ENCODE results near the gene DYNLT4.
A peak's percentile ranks its signal among the peaks of the same experiment; 100 is the strongest.
"Not testable (repeated sequence)": the region's sequence is repeated elsewhere in the genome, so short reads cannot be mapped to it uniquely, and the experiment has no call there.

Gene DYNLT4

GRCh38 chr1:44819196-44819607 is 12.1 kb upstream of the DYNLT4 start:
- H3K4me3 ChIP-seq (ENCODE audit: insufficient read depth, low read length, poor library complexity, severe bottlenecking): peak overlapping the region; percentile 45
- H3F3A ChIP-seq (ENCODE audit: insufficient read depth): peaks cover 30% of the 10 kb centered on the region
- peak overlapping the region; percentile 90 for H3K4me2 ChIP-seq (ENCODE audit: low read depth, low read length, poor library complexity, severe bottlenecking)
- no peaks in the 10 kb centered on the region for H3K9me3 ChIP-seq (ENCODE audit: insufficient read depth, low read length)
- H3K79me2 ChIP-seq (ENCODE audit: insufficient read depth, low read length): no peaks in the 10 kb centered on the region
- H3K27me3 ChIP-seq (ENCODE audit: low read length): no peaks in the 10 kb centered on the region
- H3K27ac ChIP-seq (ENCODE audit: low read depth, low read length): peak overlapping the region; percentile 94
- H4K20me1 ChIP-seq (ENCODE audit: low read depth, low read length): no peaks in the 10 kb centered on the region
- peak overlapping the region; percentile 70 for H2AFZ ChIP-seq (ENCODE audit: low read depth, low read length, severe bottlenecking)
- H3K36me3 ChIP-seq (ENCODE audit: low read length): no peaks in the 10 kb centered on the region
- H3K9me2 ChIP-seq (replicated peaks; ENCODE audit: insufficient read depth, low read length): no peaks in the 10 kb centered on the region
- peak overlapping the region; percentile 61 for H3K9ac ChIP-seq (ENCODE audit: low read length)
- TF ChIP-seq EZH2phosphoT487 (conservative IDR thresholded peaks at IDR 0.05; ENCODE audit: low read length): no peak
- no peak for TF ChIP-seq CTCF (IDR thresholded peaks at IDR 0.05; ENCODE audit: insufficient read depth, low read length, poor library complexity, severe bottlenecking)

- Histone ChIP-seq H3K4me3 (ENCODE audit: insufficient read depth, low read length, poor library complexity, severe bottlenecking) (no peak overlapping the region), H3K27ac (ENCODE audit: low read depth, low read length) (no peak overlapping the region), H4K20me1 (ENCODE audit: low read depth, low read length) (no peaks in the 10 kb centered on the region), H2AFZ (ENCODE audit: low read depth, low read length, severe bottlenecking) (no peak overlapping the region), H3K9me2 (replicated peaks; ENCODE audit: insufficient read depth, low read length) (no peaks in the 10 kb centered on the region), H3K27me3 (ENCODE audit: low read length) (no peaks in the 10 kb centered on the region), H3K4me2 (ENCODE audit: low read depth, low read length, poor library complexity, severe bottlenecking) (no peak overlapping the region), H3K36me3 (ENCODE audit: low read length) (no peaks in the 10 kb centered on the region), H3K9me3 (ENCODE audit: insufficient read depth, low read length) (no peaks in the 10 kb centered on the region), H3K9ac (ENCODE audit: low read length) (no peak overlapping the region), H3F3A (ENCODE audit: insufficient read depth) (peaks cover 30% of the 10 kb centered on the region), H3K79me2 (ENCODE audit: insufficient read depth, low read length) (no peaks in the 10 kb centered on the region)
- TF ChIP-seq CTCF (IDR thresholded peaks at IDR 0.05; ENCODE audit: insufficient read depth, low read length, poor library complexity, severe bottlenecking) (no peak), EZH2phosphoT487 (conservative IDR thresholded peaks at IDR 0.05; ENCODE audit: low read length) (no peak)
Measured at GRCh38 chr1:44817771-44818495, 10.8 kb upstream of the DYNLT4 start.

GRCh38 chr1:44817307-44817706 is 10.2 kb upstream of the DYNLT4 start:
- H3K4me2 ChIP-seq (ENCODE audit: low read depth, low read length, poor library complexity, severe bottlenecking): no peak overlapping the region

GRCh38 chr1:44815926-44816325 is 8.8 kb upstream of the DYNLT4 start:
- H3K4me3 ChIP-seq (ENCODE audit: insufficient read depth, low read length, poor library complexity, severe bottlenecking); H3K9me2 ChIP-seq (replicated peaks; ENCODE audit: insufficient read depth, low read length); H3K4me2 ChIP-seq (ENCODE audit: low read depth, low read length, poor library complexity, severe bottlenecking); H3K9ac ChIP-seq (ENCODE audit: low read length); H4K20me1 ChIP-seq (ENCODE audit: low read depth, low read length); H3K79me2 ChIP-seq (ENCODE audit: insufficient read depth, low read length); H2AFZ ChIP-seq (ENCODE audit: low read depth, low read length, severe bottlenecking); H3K27ac ChIP-seq (ENCODE audit: low read depth, low read length); H3K9me3 ChIP-seq (ENCODE audit: insufficient read depth, low read length); H3K27me3 ChIP-seq (ENCODE audit: low read length); H3K36me3 ChIP-seq (ENCODE audit: low read length): not testable (repeated sequence)
- H3F3A ChIP-seq (ENCODE audit: insufficient read depth): peaks cover 31% of the 10 kb centered on the region

More at GRCh38 chr1:44817307-44817706, 10.2 kb upstream of the DYNLT4 start:
- no peaks in the 10 kb centered on the region for H4K20me1 ChIP-seq (ENCODE audit: low read depth, low read length)
- TF ChIP-seq EZH2phosphoT487 (conservative IDR thresholded peaks at IDR 0.05; ENCODE audit: low read length) (no peak), CTCF (IDR thresholded peaks at IDR 0.05; ENCODE audit: insufficient read depth, low read length, poor library complexity, severe bottlenecking) (no peak)
- H2AFZ ChIP-seq (ENCODE audit: low read depth, low read length, severe bottlenecking): no peak overlapping the region
- H3K9me3 ChIP-seq (ENCODE audit: insufficient read depth, low read length): no peaks in the 10 kb centered on the region
- no peak overlapping the region for H3K9ac ChIP-seq (ENCODE audit: low read length)
- H3K36me3 ChIP-seq (ENCODE audit: low read length): no peaks in the 10 kb centered on the region
- H3K79me2 ChIP-seq (ENCODE audit: insufficient read depth, low read length): no peaks in the 10 kb centered on the region
- no peaks in the 10 kb centered on the region for H3K9me2 ChIP-seq (replicated peaks; ENCODE audit: insufficient read depth, low read length)
- no peak overlapping the region for H3K27ac ChIP-seq (ENCODE audit: low read depth, low read length)
- peaks cover 30% of the 10 kb centered on the region for H3F3A ChIP-seq (ENCODE audit: insufficient read depth)
- H3K4me3 ChIP-seq (ENCODE audit: insufficient read depth, low read length, poor library complexity, severe bottlenecking): no peak overlapping the region
- no peaks in the 10 kb centered on the region for H3K27me3 ChIP-seq (ENCODE audit: low read length)
